IMR-90 (cell line): ENCODE data around the gene NRP1. TPM values are rescaled to one million over a fixed set of nuclear protein-coding genes. Genes with fewer than 3 reads are reported as not detected.

Experiments
- ATAC-seq: fragments of 200-7000 bp; cut with Tn5 transposase; 2 replicates; pipeline ENCODE4 v1.9.1; 2020; ENCODE audit warnings: low read depth, mild to moderate bottlenecking, moderate library complexity
- BruUV-seq: library from RNA; stranded (reverse); fragments of 400-500 nt; replicated peaks from 2 replicates; lab custom pipeline; 2021; lab: Mats Ljungman, UMichigan
- CTCF ChIA-PET: fragments of 300-600 bp; formaldehyde crosslinking; extraction: SDS; loops from one replicate; lab custom pipeline; 2021; ENCODE audit warnings: antibody characterized with exemption; lab: Yijun Ruan, JAX
- POLR2A ChIA-PET: fragments of 300-600 bp; sonication (Branson Sonifier 250); formaldehyde crosslinking; loops from one replicate; lab custom pipeline; 2022; ENCODE audit warnings: antibody characterized with exemption; ENCODE audit not compliant: unreplicated experiment; lab: Charles Lee
- DNase-seq: peaks from one replicate; pipeline ENCODE4 v3.0.0; 2013
- H2AFZ ChIP-seq: replicated peaks from 2 replicates; pipeline ENCODE3; 2013; ENCODE audit warnings: low read length, mild to moderate bottlenecking; ENCODE audit not compliant: poor library complexity
- H2AK5ac ChIP-seq: 2 replicates; pipeline ENCODE4 v1.6.1; 2013; ENCODE audit warnings: low read depth, low read length, inconsistent platforms
- H2AK9ac ChIP-seq: replicated peaks from 2 replicates; pipeline ENCODE3; 2013; ENCODE audit warnings: mild to moderate bottlenecking, low read depth, low read length, moderate library complexity; ENCODE audit not compliant: poor library complexity
- H2BK120ac ChIP-seq: 2 replicates; pipeline ENCODE4 v1.6.1; 2013; ENCODE audit warnings: low read depth, low read length, inconsistent platforms
- H2BK15ac ChIP-seq: 3 replicates; pipeline ENCODE4 v1.6.1; 2013; ENCODE audit warnings: low read depth, low read length, inconsistent platforms
- H2BK20ac ChIP-seq: 2 replicates; pipeline ENCODE4 v1.6.1; 2013; ENCODE audit warnings: low read depth, mild to moderate bottlenecking, inconsistent platforms, low read length, moderate library complexity
- H2BK5ac ChIP-seq: 2 replicates; pipeline ENCODE4 v1.6.1; 2013; ENCODE audit warnings: mild to moderate bottlenecking, low read depth, low read length, inconsistent platforms; ENCODE audit not compliant: poor library complexity, severe bottlenecking
- H3K14ac ChIP-seq: replicated peaks from 2 replicates; pipeline ENCODE4 v1.6.1; 2013; ENCODE audit warnings: low read depth, low read length, inconsistent platforms
- H3K18ac ChIP-seq: 2 replicates; pipeline ENCODE4 v1.6.1; 2013; ENCODE audit warnings: low read depth, low read length, control low read depth
- H3K23ac ChIP-seq: 2 replicates; pipeline ENCODE4 v1.6.1; 2013; ENCODE audit warnings: low read depth, low read length, inconsistent platforms
- H3K27ac ChIP-seq: 2 replicates; pipeline ENCODE4 v1.5.1; 2013; ENCODE audit warnings: mild to moderate bottlenecking, control low read depth, low read length; ENCODE audit not compliant: insufficient read depth
- H3K27me3 ChIP-seq: 2 replicates; pipeline ENCODE4 v1.6.1; 2013; ENCODE audit warnings: low read length; ENCODE audit not compliant: control insufficient read depth, insufficient read depth
- H3K36me3 ChIP-seq: 2 replicates; pipeline ENCODE4 v1.6.1; 2013; ENCODE audit warnings: low read length, mixed read lengths; ENCODE audit not compliant: control insufficient read depth, insufficient read depth
- H3K4ac ChIP-seq: 2 replicates; pipeline ENCODE4 v1.6.1; 2013; ENCODE audit warnings: low read depth, low read length, inconsistent platforms
- H3K4me1 ChIP-seq: 2 replicates; pipeline ENCODE4 v1.6.1; 2013; ENCODE audit warnings: low read length, mixed read lengths; ENCODE audit not compliant: control insufficient read depth, insufficient read depth
- H3K4me2 ChIP-seq: 2 replicates; pipeline ENCODE4 v1.6.1; 2013; ENCODE audit warnings: low read depth, mild to moderate bottlenecking, control low read depth, low read length, moderate library complexity
- H3K4me3 ChIP-seq: 2 replicates; pipeline ENCODE4 v1.5.1; 2013; ENCODE audit warnings: low read depth, mild to moderate bottlenecking, control low read depth, low read length, moderate library complexity; ENCODE audit not compliant: insufficient read depth
- H3K56ac ChIP-seq: 2 replicates; pipeline ENCODE4 v1.6.1; 2013; ENCODE audit warnings: low read length, inconsistent platforms; ENCODE audit not compliant: insufficient read depth; ENCODE audit errors: extremely low read depth
- H3K79me1 ChIP-seq, 2 experiments: 2 replicates each; pipeline ENCODE4 v1.6.1; 2013; ENCODE audit warnings: low read length in 2 of 2, inconsistent platforms in 1 of 2, low read depth in 1 of 2
- H3K9ac ChIP-seq: 2 replicates; pipeline ENCODE4 v1.6.1; 2013; ENCODE audit warnings: low read depth, low read length, control low read depth
- H3K9me1 ChIP-seq: 2 replicates; pipeline ENCODE4 v1.6.1; 2013; ENCODE audit warnings: low read length, inconsistent platforms; ENCODE audit not compliant: insufficient read depth
- H3K9me3 ChIP-seq: 2 replicates; pipeline ENCODE4 v1.6.1; 2013; ENCODE audit warnings: low read length; ENCODE audit not compliant: control insufficient read depth, insufficient read depth
- H4K20me1 ChIP-seq: 2 replicates; pipeline ENCODE4 v1.6.1; 2013; ENCODE audit warnings: low read length, inconsistent platforms; ENCODE audit not compliant: insufficient read depth
- H4K5ac ChIP-seq: 2 replicates; pipeline ENCODE4 v1.6.1; 2013; ENCODE audit warnings: mild to moderate bottlenecking, low read depth, low read length, control low read depth
- H4K8ac ChIP-seq, 2 experiments: 2 replicates each; pipeline ENCODE4 v1.6.1; 2013; ENCODE audit warnings: low read depth in 2 of 2, low read length in 2 of 2, control low read depth in 1 of 2, inconsistent platforms in 1 of 2
- H4K91ac ChIP-seq: 2 replicates; pipeline ENCODE4 v1.6.1; 2013; ENCODE audit warnings: low read depth, low read length, inconsistent platforms; ENCODE audit not compliant: insufficient read depth
- BHLHE40 ChIP-seq: fragments of 150-350 bp; IDR thresholded peaks from 2 replicates; pipeline ENCODE4 v1.6.1; 2016; ENCODE audit warnings: mild to moderate bottlenecking, low read depth, low read length
- CEBPB ChIP-seq: IDR thresholded peaks from 2 replicates; pipeline ENCODE4 v1.6.1; 2012; ENCODE audit warnings: low read depth, low read length, improper control_type of control experiment
- FOS ChIP-seq: fragments of 150-350 bp; IDR thresholded peaks from 2 replicates; pipeline ENCODE4 v1.6.1; 2016; ENCODE audit warnings: low read depth, low read length
- MAFK ChIP-seq: IDR thresholded peaks from 2 replicates; pipeline ENCODE4 v1.6.1; 2012; ENCODE audit warnings: low read depth, low read length, improper control_type of control experiment
- MAZ ChIP-seq: IDR thresholded peaks from 2 replicates; pipeline ENCODE4 v1.6.1; 2012; ENCODE audit warnings: low read depth, mild to moderate bottlenecking, low read length, improper control_type of control experiment, moderate library complexity, borderline replicate concordance
- MXI1 ChIP-seq: IDR thresholded peaks from 2 replicates; pipeline ENCODE4 v1.6.1; 2012; ENCODE audit warnings: low read depth, mild to moderate bottlenecking, low read length, moderate library complexity, borderline replicate concordance
- NFE2L2 ChIP-seq: fragments of 150-350 bp; IDR thresholded peaks from 2 replicates; pipeline ENCODE4 v1.6.1; 2016; ENCODE audit warnings: low read depth, mild to moderate bottlenecking, low read length
- POLR2A ChIP-seq: IDR thresholded peaks from 2 replicates; pipeline ENCODE4 v1.6.1; 2012; ENCODE audit warnings: mild to moderate bottlenecking, low read depth, low read length
- RAD21 ChIP-seq: IDR thresholded peaks from 2 replicates; pipeline ENCODE4 v1.6.1; 2012; ENCODE audit warnings: low read length, improper control_type of control experiment
- RCOR1 ChIP-seq: IDR thresholded peaks from 2 replicates; pipeline ENCODE4 v1.6.1; 2012; ENCODE audit warnings: mild to moderate bottlenecking, low read length, improper control_type of control experiment; ENCODE audit not compliant: insufficient replicate concordance
- RFX5 ChIP-seq: IDR thresholded peaks from 2 replicates; pipeline ENCODE4 v1.8.0; 2012; ENCODE audit warnings: low read depth, mild to moderate bottlenecking, low read length, moderate library complexity
- SMC3 ChIP-seq: fragments of 150-350 bp; IDR thresholded peaks from 2 replicates; pipeline ENCODE4 v1.6.1; 2016; ENCODE audit warnings: low read depth, mild to moderate bottlenecking, antibody characterized with exemption, low read length, moderate library complexity
- USF2 ChIP-seq: fragments of 150-350 bp; IDR thresholded peaks from 2 replicates; pipeline ENCODE4 v1.6.1; 2017; ENCODE audit warnings: mild to moderate bottlenecking, antibody characterized with exemption, low read length, low read depth
- WGBS, 2 experiments: methylation state at CpG; one replicate each; pipeline versions ENCODE4 v1.1.5 to v1.1.7; 2013; ENCODE audit warnings: missing lambda C conversion rate in 2 of 2; ENCODE audit not compliant: insufficient read length in 1 of 2; ENCODE audit errors: extremely low coverage in 2 of 2; 5-methylcytosine and 5-hydroxymethylcytosine counted together
- dilution Hi-C: fragments of 300-500 bp; cut with HindIII; formaldehyde crosslinking; loops from one replicate; pipeline ENCODE4 v1.14.3; 2018; ENCODE audit warnings: low sequenced_read_pairs; ENCODE audit not compliant: unreplicated experiment
- in situ Hi-C: fragments of 300-500 bp; cut with MboI; formaldehyde crosslinking; loops from 3 replicates; pipeline ENCODE4 v1.14.3; 2019; ENCODE audit warnings: low sequenced_read_pairs, inconsistent platforms, mixed read lengths
- intact Hi-C: fragments of 100-400 bp; cut with micrococcal nuclease; formaldehyde crosslinking; loops from 2 replicates; pipeline ENCODE4 v1.10.0; 2022
- polyA plus RNA-seq, 3 experiments: library from polyadenylated mRNA; depleted of rRNA; stranded (reverse); fragments of >200 nt; gene quantifications; 2 replicates each; pipeline ENCODE4 v1.2.3, GENCODE V29; 2012; ENCODE audit warnings: low replicate concordance in 1 of 3
- total RNA-seq: library from RNA; depleted of rRNA; stranded (reverse); fragments of >200 nt; gene quantifications from 2 replicates; pipeline ENCODE4 v1.2.3, GENCODE V29; 2012

Gene NRP1
- total and polyA plus RNA-seq, 2 of the 4 experiments (the other 2 are of a cell fraction): 108 to 227 TPM

- H3K18ac ChIP-seq: peak overlapping the region; percentile 70
- dilution Hi-C loops (no loop called here), in situ Hi-C loops (no loop called here), intact Hi-C loops (no loop called here)
- H2BK120ac ChIP-seq: peak overlapping the region; percentile 48
- H2AFZ ChIP-seq: no peak overlapping the region
- no peaks in the 10 kb centered on the region for H4K20me1 ChIP-seq
- BruUV-seq: no TSS peak
- peaks cover 8% of the 10 kb centered on the region for H3K9me1 ChIP-seq
- no peak for ATAC-seq
- DNase-seq: no peak
- TF ChIP-seq MXI1: no peak
- no peak for TF ChIP-seq MAZ
- no peak for TF ChIP-seq RAD21
- TF ChIP-seq RFX5: no peak
- no peak for TF ChIP-seq MAFK
- TF ChIP-seq FOS: no peak
- TF ChIP-seq NFE2L2: no peak
- TF ChIP-seq SMC3: no peak
- TF ChIP-seq RCOR1: no peak
- no peak for TF ChIP-seq USF2
- TF ChIP-seq POLR2A: no peak
- TF ChIP-seq BHLHE40: no peak
- TF ChIP-seq CEBPB: no peak
- H2BK15ac ChIP-seq: peak overlapping the region; percentile 69; the same call in 2 of the 3 replicates
- WGBS, 2 experiments: no CpG with 5 or more reads among the region's 4 CpGs
- H2BK20ac ChIP-seq: peak overlapping the region; percentile 23
- CTCF ChIA-PET: no interaction called here
- peak overlapping the region; percentile 49 for H4K5ac ChIP-seq
- no peak overlapping the region for H2AK9ac ChIP-seq
- H3K56ac ChIP-seq: 0 out of 2 replicates have a peak overlapping the region, but pooled peaks have one; percentile 14
- no peak overlapping the region for H3K9ac ChIP-seq
- H3K4ac ChIP-seq: peak overlapping the region; percentile 26; the same call in 1 of the 2 replicates
- POLR2A ChIA-PET: no interaction called here
- no peaks in the 10 kb centered on the region for H3K9me3 ChIP-seq
- no peak overlapping the region for H3K4me2 ChIP-seq
- peak overlapping the region; percentile 38; the same call in 1 of the 2 replicates for H2AK5ac ChIP-seq
- H3K27ac ChIP-seq: peak overlapping the region; percentile 13; the same call in 1 of the 2 replicates
- no peaks in the 10 kb centered on the region for H3K79me1 ChIP-seq
- H4K8ac ChIP-seq: peak overlapping the region; percentile 50 to 67; a peak in 3 of 4 replicates
- H3K27me3 ChIP-seq: no peaks in the 10 kb centered on the region
- H3K36me3 ChIP-seq: no peaks in the 10 kb centered on the region
- 0 out of 2 replicates have a peak overlapping the region, but pooled peaks have one; percentile 29 for H3K14ac ChIP-seq
- H3K4me3 ChIP-seq: no peak overlapping the region
- H3K4me1 ChIP-seq: peaks cover 13% of the 10 kb centered on the region
- no peak overlapping the region; the same call in 1 of the 2 replicates for H3K23ac ChIP-seq
- H2BK5ac ChIP-seq: peak overlapping the region; percentile 22
- peak overlapping the region; percentile 68 for H4K91ac ChIP-seq
These were observed 192.2 kb downstream of the NRP1 start for GRCh38 chr10:33142295-33142694.
